Neural progenitor cell (in vitro differentiated cells): ENCODE measurements around the gene DOCK9.

Experiments
- EZH2 ChIP-seq: fragments of 200-600 bp; sonication (generic); IDR thresholded peaks from 2 replicates; pipeline ENCODE4 v1.6.1; 2017; ENCODE audit warnings: antibody characterized with exemption, mild to moderate bottlenecking, moderate library complexity
- TF ChIP-seq, protein P1 (sequence below): fragments of 200-600 bp; sonication (generic); IDR thresholded peaks from 2 replicates; pipeline ENCODE4 v1.5.1; 2017; ENCODE audit warnings: antibody characterized with exemption, mild to moderate bottlenecking

- TF ChIP-seq, protein P1, sequence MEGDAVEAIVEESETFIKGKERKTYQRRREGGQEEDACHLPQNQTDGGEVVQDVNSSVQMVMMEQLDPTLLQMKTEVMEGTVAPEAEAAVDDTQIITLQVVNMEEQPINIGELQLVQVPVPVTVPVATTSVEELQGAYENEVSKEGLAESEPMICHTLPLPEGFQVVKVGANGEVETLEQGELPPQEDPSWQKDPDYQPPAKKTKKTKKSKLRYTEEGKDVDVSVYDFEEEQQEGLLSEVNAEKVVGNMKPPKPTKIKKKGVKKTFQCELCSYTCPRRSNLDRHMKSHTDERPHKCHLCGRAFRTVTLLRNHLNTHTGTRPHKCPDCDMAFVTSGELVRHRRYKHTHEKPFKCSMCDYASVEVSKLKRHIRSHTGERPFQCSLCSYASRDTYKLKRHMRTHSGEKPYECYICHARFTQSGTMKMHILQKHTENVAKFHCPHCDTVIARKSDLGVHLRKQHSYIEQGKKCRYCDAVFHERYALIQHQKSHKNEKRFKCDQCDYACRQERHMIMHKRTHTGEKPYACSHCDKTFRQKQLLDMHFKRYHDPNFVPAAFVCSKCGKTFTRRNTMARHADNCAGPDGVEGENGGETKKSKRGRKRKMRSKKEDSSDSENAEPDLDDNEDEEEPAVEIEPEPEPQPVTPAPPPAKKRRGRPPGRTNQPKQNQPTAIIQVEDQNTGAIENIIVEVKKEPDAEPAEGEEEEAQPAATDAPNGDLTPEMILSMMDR: no peak
- no peak for TF ChIP-seq EZH2
These were observed 182.6 kb downstream of the DOCK9 start for GRCh38 chr13:98795220-98795619.
